HEK293 (cell line): Measurements from ENCODE around the gene CDH23.
A peak's percentile ranks its signal among the peaks of the same experiment; 100 is the strongest.

ENCODE experiments used
- CTCF ChIA-PET: fragments of 350-600 bp; formaldehyde crosslinking; extraction: SDS; loops from one replicate; lab custom pipeline; 2021; ENCODE audit warnings: antibody characterized with exemption; lab: Yijun Ruan, JAX
- POLR2A ChIA-PET: fragments of 300-600 bp; formaldehyde crosslinking; extraction: SDS; loops from one replicate; lab custom pipeline; 2020; ENCODE audit warnings: antibody characterized with exemption, inconsistent platforms; lab: Yijun Ruan, JAX
- H3K27ac ChIP-seq: fragments of 200-500 bp; sonication (Bioruptor generic); 2 replicates; pipeline ENCODE4 v1.5.1; 2014; ENCODE audit warnings: low read depth, low read length, control low read depth, inconsistent platforms; ENCODE audit errors: extremely low read depth
- H3K36me3 ChIP-seq, 2 experiments: fragments of 200-500 bp in 1 of 2; sonication (Bioruptor generic) in 1 of 2; 1 replicate in 1 of 2; 2 replicates in 1 of 2; pipeline ENCODE4 v1.5.1; 2014 to 2017; ENCODE audit warnings: inconsistent platforms in 2 of 2, low read length in 2 of 2; ENCODE audit not compliant: control insufficient read depth in 2 of 2, insufficient read depth in 1 of 2
- H3K4me1 ChIP-seq: fragments of 200-500 bp; sonication (Bioruptor generic); 2 replicates; pipeline ENCODE4 v1.5.1; 2014; ENCODE audit warnings: mild to moderate bottlenecking, low read length, inconsistent platforms; ENCODE audit not compliant: control insufficient read depth, insufficient read depth
- H3K4me3 ChIP-seq: 2 replicates; pipeline ENCODE4 v1.5.1; 2011; ENCODE audit warnings: low read depth, mild to moderate bottlenecking, control low read depth, low read length, moderate library complexity
- H3K9me3 ChIP-seq: fragments of 200-500 bp; sonication (Bioruptor generic); 2 replicates; pipeline ENCODE4 v1.5.1; 2014; ENCODE audit warnings: low read depth, low read length, inconsistent platforms; ENCODE audit not compliant: control insufficient read depth, insufficient read depth
- BCL11A ChIP-seq: fragments of 450-650 bp; formaldehyde crosslinking; IDR thresholded peaks from 2 replicates; pipeline ENCODE4 v1.5.1; 2016; ENCODE audit warnings: low read depth, missing biosample characterization, missing genetic modification characterization
- EGR2 ChIP-seq: fragments of 450-650 bp; formaldehyde crosslinking; IDR thresholded peaks from 2 replicates; pipeline ENCODE4 v1.5.1; 2016; ENCODE audit warnings: low read depth, missing biosample characterization, missing genetic modification characterization
- FEZF1 ChIP-seq: fragments of 450-650 bp; formaldehyde crosslinking; IDR thresholded peaks from 2 replicates; pipeline ENCODE4 v1.5.1; 2016; ENCODE audit warnings: missing biosample characterization, missing genetic modification characterization
- GLI2 ChIP-seq: fragments of 450-650 bp; formaldehyde crosslinking; IDR thresholded peaks from 2 replicates; pipeline ENCODE4; 2017; ENCODE audit warnings: missing biosample characterization, missing genetic modification characterization, low read depth, borderline replicate concordance
- HOXA7 ChIP-seq: sonication (generic); formaldehyde crosslinking; IDR thresholded peaks from 2 replicates; pipeline ENCODE4 v1.8.1; 2022; ENCODE audit warnings: missing genetic modification reagents, borderline replicate concordance
- KLF7 ChIP-seq: fragments of 450-650 bp; formaldehyde crosslinking; IDR thresholded peaks from 2 replicates; pipeline ENCODE4 v1.5.1; 2016; ENCODE audit warnings: missing biosample characterization, missing genetic modification characterization, borderline replicate concordance
- RBAK ChIP-seq: fragments of 450-650 bp; formaldehyde crosslinking; IDR thresholded peaks from 2 replicates; pipeline ENCODE4 v1.5.1; 2016; ENCODE audit warnings: missing biosample characterization, missing genetic modification characterization
- SCRT1 ChIP-seq: fragments of 450-650 bp; formaldehyde crosslinking; IDR thresholded peaks from 2 replicates; pipeline ENCODE4 v1.5.1; 2016; ENCODE audit warnings: missing biosample characterization, missing genetic modification characterization, borderline replicate concordance
- SCRT2 ChIP-seq: fragments of 450-650 bp; formaldehyde crosslinking; IDR thresholded peaks from 2 replicates; pipeline ENCODE4 v1.5.1; 2016; ENCODE audit warnings: missing biosample characterization, missing genetic modification characterization
- SP2 ChIP-seq: fragments of 450-650 bp; formaldehyde crosslinking; IDR thresholded peaks from 2 replicates; pipeline ENCODE4 v1.5.1; 2016; ENCODE audit warnings: missing biosample characterization, missing genetic modification characterization
- SP7 ChIP-seq: fragments of 450-650 bp; formaldehyde crosslinking; IDR thresholded peaks from 2 replicates; pipeline ENCODE4 v1.5.1; 2016; ENCODE audit warnings: missing biosample characterization, missing genetic modification characterization
- ZBTB7A ChIP-seq: fragments of 450-650 bp; formaldehyde crosslinking; IDR thresholded peaks from 2 replicates; pipeline ENCODE4 v1.5.1; 2016; ENCODE audit warnings: low read depth, missing biosample characterization, missing genetic modification characterization
- ZEB2 ChIP-seq: fragments of 450-650 bp; formaldehyde crosslinking; IDR thresholded peaks from 2 replicates; pipeline ENCODE4 v1.5.1; 2016; ENCODE audit warnings: missing biosample characterization, missing genetic modification characterization
- ZFP37 ChIP-seq: fragments of 450-650 bp; formaldehyde crosslinking; IDR thresholded peaks from 2 replicates; pipeline ENCODE4 v1.5.1; 2016; ENCODE audit warnings: missing biosample characterization, missing genetic modification characterization
- ZIC2 ChIP-seq: fragments of 450-650 bp; formaldehyde crosslinking; IDR thresholded peaks from 2 replicates; pipeline ENCODE4 v1.5.1; 2016; ENCODE audit warnings: missing biosample characterization, missing genetic modification characterization
- ZNF114 ChIP-seq: fragments of 450-650 bp; formaldehyde crosslinking; IDR thresholded peaks from 2 replicates; pipeline ENCODE4 v1.5.0; 2017; ENCODE audit warnings: missing biosample characterization, missing genetic modification characterization
- ZNF140 ChIP-seq: fragments of 450-650 bp; formaldehyde crosslinking; IDR thresholded peaks from 2 replicates; pipeline ENCODE4 v1.5.1; 2016; ENCODE audit warnings: missing biosample characterization, missing genetic modification characterization
- ZNF223 ChIP-seq: fragments of 450-650 bp; formaldehyde crosslinking; IDR thresholded peaks from 2 replicates; pipeline ENCODE4 v1.5.1; 2016; ENCODE audit warnings: missing biosample characterization, missing genetic modification characterization
- ZNF341 ChIP-seq: fragments of 450-650 bp; formaldehyde crosslinking; IDR thresholded peaks from 2 replicates; pipeline ENCODE4; 2016; ENCODE audit warnings: low read depth, missing biosample characterization, missing genetic modification characterization
- ZNF391 ChIP-seq: fragments of 450-650 bp; formaldehyde crosslinking; IDR thresholded peaks from 2 replicates; pipeline ENCODE4 v1.5.1; 2016; ENCODE audit warnings: low read depth, missing biosample characterization, missing genetic modification characterization, borderline replicate concordance
- ZNF394 ChIP-seq: fragments of 450-650 bp; formaldehyde crosslinking; IDR thresholded peaks from 2 replicates; pipeline ENCODE4 v1.5.1; 2016; ENCODE audit warnings: missing biosample characterization, missing genetic modification characterization, mild to moderate bottlenecking, moderate library complexity, borderline replicate concordance
- ZNF549 ChIP-seq: fragments of 450-650 bp; IDR thresholded peaks from 2 replicates; pipeline ENCODE4 v1.5.1; 2018; ENCODE audit warnings: missing biosample characterization, missing genetic modification characterization, mild to moderate bottlenecking, inconsistent platforms, moderate library complexity
- ZNF596 ChIP-seq: fragments of 450-650 bp; IDR thresholded peaks from 2 replicates; pipeline ENCODE4 v1.5.0; 2018; ENCODE audit warnings: missing biosample characterization, mild to moderate bottlenecking, missing genetic modification characterization, moderate library complexity
- ZNF600 ChIP-seq: fragments of 450-650 bp; formaldehyde crosslinking; IDR thresholded peaks from 2 replicates; pipeline ENCODE4 v1.5.1; 2016; ENCODE audit warnings: missing biosample characterization, missing genetic modification characterization
- ZNF654 ChIP-seq: fragments of 450-650 bp; formaldehyde crosslinking; IDR thresholded peaks from 2 replicates; pipeline ENCODE4 v1.5.1; 2016; ENCODE audit warnings: low read depth, missing biosample characterization, missing genetic modification characterization
- ZNF768 ChIP-seq: fragments of 450-650 bp; formaldehyde crosslinking; IDR thresholded peaks from 2 replicates; pipeline ENCODE4 v1.5.1; 2018; ENCODE audit warnings: missing biosample characterization, mild to moderate bottlenecking, missing genetic modification characterization
- ZXDB ChIP-seq: fragments of 450-650 bp; formaldehyde crosslinking; IDR thresholded peaks from 2 replicates; pipeline ENCODE4 v1.5.1; 2016; ENCODE audit warnings: missing biosample characterization, missing genetic modification characterization
- TF ChIP-seq, protein P1 (sequence below): fragments of 450-650 bp; formaldehyde crosslinking; IDR thresholded peaks from 2 replicates; pipeline ENCODE4 v1.5.1; 2016; ENCODE audit warnings: missing biosample characterization, missing genetic modification characterization
- TF ChIP-seq, protein P2 (sequence below): fragments of 450-650 bp; formaldehyde crosslinking; IDR thresholded peaks from 2 replicates; pipeline ENCODE4 v1.5.1; 2016; ENCODE audit warnings: missing biosample characterization, missing genetic modification characterization
- TF ChIP-seq, protein P3 (sequence below): fragments of 450-650 bp; formaldehyde crosslinking; IDR thresholded peaks from 2 replicates; pipeline ENCODE4 v1.5.1; 2016; ENCODE audit warnings: missing biosample characterization, missing genetic modification characterization
- TF ChIP-seq, protein P4 (sequence below): fragments of 450-650 bp; formaldehyde crosslinking; IDR thresholded peaks from 2 replicates; pipeline ENCODE4 v1.5.1; 2016; ENCODE audit warnings: missing biosample characterization, missing genetic modification characterization, low read depth

CDH23 gene

DNA sequence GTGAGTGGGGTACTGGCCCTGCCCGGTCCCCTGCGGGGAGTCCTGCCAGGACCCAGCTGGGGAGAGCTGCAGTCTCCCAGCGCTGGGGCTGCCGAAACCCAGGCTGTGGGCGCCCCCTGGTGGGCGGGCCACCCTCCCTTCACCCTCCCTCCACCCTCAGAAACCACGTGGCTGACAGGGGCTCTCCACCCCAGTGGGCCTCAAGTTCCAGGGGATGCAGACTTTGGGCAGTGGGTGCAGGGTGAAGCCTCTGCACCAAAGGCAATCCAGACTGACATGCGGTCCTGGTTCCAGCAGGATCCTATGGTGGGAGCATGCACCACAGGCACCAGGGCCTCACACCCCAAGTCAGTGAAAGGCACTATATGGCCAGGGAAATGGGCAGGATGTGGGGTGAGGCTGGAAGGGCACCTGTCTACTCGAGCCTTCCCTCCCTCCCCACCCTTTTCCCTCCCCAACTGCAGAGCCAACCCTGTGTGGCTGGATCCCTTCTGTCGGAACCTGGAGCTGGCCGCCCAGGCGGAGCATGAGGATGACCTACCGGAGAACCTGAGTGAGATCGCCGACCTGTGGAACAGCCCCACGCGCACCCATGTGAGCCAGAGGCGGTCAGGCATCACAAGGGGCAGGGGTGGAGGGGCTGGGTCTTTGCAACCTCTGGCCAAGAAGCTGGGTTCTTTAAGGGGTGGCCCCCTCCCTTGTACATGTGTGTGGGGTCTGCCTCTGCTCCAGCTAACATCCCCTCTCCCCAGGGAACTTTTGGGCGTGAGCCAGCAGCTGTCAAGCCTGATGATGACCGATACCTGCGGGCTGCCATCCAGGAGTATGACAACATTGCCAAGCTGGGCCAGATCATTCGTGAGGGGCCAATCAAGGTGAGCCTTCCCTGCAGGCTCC is 415.5 kb downstream of the CDH23 start:
- H3K4me3 ChIP-seq: no peak overlapping the region
- POLR2A ChIA-PET: interaction anchor here (1.1 kb wide), 1 partner anchor 39 kb away, joined by 4 read pairs; the partner anchor contains the start of gene PSAP
- TF ChIP-seq ZNF600 (tag by site-specific recombination) (peak; percentile 36; the same call in 1 of the 2 replicates), ZNF549 (no peak), BCL11A (tag by site-specific recombination) (0 out of 2 replicates have a peak, but pooled peaks have one; percentile 9), KLF7 (no peak), ZNF223 (tag by site-specific recombination) (no peak), ZNF114 (no peak), ZNF654 (tag by site-specific recombination) (peak; percentile 48), ZIC2 (tag by site-specific recombination) (peak; percentile 94), HOXA7 (CRISPR knock-in tag) (no peak), SCRT2 (tag by site-specific recombination) (peak; percentile 91), SP2 (tag by site-specific recombination) (no peak), ZNF391 (no peak), RBAK (tag by site-specific recombination) (no peak), FEZF1 (tag by site-specific recombination) (no peak), ZNF140 (tag by site-specific recombination) (no peak), ZNF341 (tag by site-specific recombination) (peak; percentile 76), ZFP37 (no peak), ZXDB (no peak), SP7 (tag by site-specific recombination) (peak; percentile 25; the same call in 1 of the 2 replicates), EGR2 (tag by site-specific recombination) (0 out of 2 replicates have a peak, but pooled peaks have one; percentile 17), ZNF394 (tag by site-specific recombination) (no peak), GLI2 (tag by site-specific recombination) (no peak), ZNF596 (tag by site-specific recombination) (no peak), SCRT1 (no peak), ZEB2 (tag by site-specific recombination) (no peak), ZNF768 (tag by site-specific recombination) (no peak), ZBTB7A (no peak; the same call in 1 of the 2 replicates)
- TF ChIP-seq, protein P1, sequence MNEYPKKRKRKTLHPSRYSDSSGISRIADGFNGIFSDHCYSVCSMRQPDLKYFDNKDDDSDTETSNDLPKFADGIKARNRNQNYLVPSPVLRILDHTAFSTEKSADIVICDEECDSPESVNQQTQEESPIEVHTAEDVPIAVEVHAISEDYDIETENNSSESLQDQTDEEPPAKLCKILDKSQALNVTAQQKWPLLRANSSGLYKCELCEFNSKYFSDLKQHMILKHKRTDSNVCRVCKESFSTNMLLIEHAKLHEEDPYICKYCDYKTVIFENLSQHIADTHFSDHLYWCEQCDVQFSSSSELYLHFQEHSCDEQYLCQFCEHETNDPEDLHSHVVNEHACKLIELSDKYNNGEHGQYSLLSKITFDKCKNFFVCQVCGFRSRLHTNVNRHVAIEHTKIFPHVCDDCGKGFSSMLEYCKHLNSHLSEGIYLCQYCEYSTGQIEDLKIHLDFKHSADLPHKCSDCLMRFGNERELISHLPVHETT (tag by site-specific recombination): peak; percentile 40; the same call in 1 of the 2 replicates
- TF ChIP-seq, protein P2, sequence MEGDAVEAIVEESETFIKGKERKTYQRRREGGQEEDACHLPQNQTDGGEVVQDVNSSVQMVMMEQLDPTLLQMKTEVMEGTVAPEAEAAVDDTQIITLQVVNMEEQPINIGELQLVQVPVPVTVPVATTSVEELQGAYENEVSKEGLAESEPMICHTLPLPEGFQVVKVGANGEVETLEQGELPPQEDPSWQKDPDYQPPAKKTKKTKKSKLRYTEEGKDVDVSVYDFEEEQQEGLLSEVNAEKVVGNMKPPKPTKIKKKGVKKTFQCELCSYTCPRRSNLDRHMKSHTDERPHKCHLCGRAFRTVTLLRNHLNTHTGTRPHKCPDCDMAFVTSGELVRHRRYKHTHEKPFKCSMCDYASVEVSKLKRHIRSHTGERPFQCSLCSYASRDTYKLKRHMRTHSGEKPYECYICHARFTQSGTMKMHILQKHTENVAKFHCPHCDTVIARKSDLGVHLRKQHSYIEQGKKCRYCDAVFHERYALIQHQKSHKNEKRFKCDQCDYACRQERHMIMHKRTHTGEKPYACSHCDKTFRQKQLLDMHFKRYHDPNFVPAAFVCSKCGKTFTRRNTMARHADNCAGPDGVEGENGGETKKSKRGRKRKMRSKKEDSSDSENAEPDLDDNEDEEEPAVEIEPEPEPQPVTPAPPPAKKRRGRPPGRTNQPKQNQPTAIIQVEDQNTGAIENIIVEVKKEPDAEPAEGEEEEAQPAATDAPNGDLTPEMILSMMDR (tag by site-specific recombination): peak; percentile 94
- TF ChIP-seq, protein P3, sequence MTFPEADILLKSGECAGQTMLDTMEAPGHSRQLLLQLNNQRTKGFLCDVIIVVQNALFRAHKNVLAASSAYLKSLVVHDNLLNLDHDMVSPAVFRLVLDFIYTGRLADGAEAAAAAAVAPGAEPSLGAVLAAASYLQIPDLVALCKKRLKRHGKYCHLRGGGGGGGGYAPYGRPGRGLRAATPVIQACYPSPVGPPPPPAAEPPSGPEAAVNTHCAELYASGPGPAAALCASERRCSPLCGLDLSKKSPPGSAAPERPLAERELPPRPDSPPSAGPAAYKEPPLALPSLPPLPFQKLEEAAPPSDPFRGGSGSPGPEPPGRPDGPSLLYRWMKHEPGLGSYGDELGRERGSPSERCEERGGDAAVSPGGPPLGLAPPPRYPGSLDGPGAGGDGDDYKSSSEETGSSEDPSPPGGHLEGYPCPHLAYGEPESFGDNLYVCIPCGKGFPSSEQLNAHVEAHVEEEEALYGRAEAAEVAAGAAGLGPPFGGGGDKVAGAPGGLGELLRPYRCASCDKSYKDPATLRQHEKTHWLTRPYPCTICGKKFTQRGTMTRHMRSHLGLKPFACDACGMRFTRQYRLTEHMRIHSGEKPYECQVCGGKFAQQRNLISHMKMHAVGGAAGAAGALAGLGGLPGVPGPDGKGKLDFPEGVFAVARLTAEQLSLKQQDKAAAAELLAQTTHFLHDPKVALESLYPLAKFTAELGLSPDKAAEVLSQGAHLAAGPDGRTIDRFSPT (tag by site-specific recombination): no peak
- TF ChIP-seq, protein P4, sequence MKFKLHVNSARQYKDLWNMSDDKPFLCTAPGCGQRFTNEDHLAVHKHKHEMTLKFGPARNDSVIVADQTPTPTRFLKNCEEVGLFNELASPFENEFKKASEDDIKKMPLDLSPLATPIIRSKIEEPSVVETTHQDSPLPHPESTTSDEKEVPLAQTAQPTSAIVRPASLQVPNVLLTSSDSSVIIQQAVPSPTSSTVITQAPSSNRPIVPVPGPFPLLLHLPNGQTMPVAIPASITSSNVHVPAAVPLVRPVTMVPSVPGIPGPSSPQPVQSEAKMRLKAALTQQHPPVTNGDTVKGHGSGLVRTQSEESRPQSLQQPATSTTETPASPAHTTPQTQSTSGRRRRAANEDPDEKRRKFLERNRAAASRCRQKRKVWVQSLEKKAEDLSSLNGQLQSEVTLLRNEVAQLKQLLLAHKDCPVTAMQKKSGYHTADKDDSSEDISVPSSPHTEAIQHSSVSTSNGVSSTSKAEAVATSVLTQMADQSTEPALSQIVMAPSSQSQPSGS (tag by site-specific recombination): peak; percentile 15; the same call in 1 of the 2 replicates

More for the DNA sequence above, 415.5 kb downstream of the CDH23 start:
- Histone ChIP-seq H3K27ac (0 out of 2 replicates have a peak overlapping the region, but pooled peaks have one; percentile 9), H3K9me3 (no peaks in the 10 kb centered on the region), H3K36me3 (peaks cover 0 to 27% of the 10 kb centered on the region in 2 experiments; a peak in 1 of 3 replicates), H3K4me1 (peaks cover 6% of the 10 kb centered on the region; the same call in 1 of the 2 replicates)
- CTCF ChIA-PET: interaction anchor here (0.6 to 2.3 kb wide), 22 partner anchors 12 to 498 kb away, joined by 3 to 10 read pairs (median 4); partner anchors contain the start of gene VSIR
